ENCODE measurements around the gene EMILIN3. TPM values are rescaled to one million over a fixed set of nuclear protein-coding genes. Genes with fewer than 3 reads are reported as not detected.

EMILIN3 gene
- total RNA-seq, 2 experiments from 2014 or later: not detected

DNA sequence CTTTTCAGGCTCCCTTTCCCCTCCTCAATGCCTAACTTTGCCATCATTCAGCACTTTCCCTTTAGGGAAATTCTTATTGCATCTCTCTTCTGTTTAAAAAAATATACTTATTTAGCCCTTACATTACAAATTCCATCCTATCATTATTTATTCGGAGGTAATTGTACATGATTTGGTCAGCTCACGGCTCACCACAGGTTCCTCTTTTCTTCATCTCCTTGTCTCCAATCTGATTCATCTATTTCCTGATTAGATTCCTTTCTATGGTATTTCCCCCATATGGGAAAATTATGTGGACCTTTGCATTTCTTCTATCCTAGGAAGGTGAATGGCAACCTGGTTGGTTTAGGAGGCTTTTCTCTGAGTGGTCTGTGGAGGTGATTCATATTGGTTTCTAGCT is 12.9 kb upstream of the EMILIN3 start:
- Histone ChIP-seq H4K20me1 (ENCODE audit: insufficient read depth, low read length) (no peaks in the 10 kb centered on the region), H3K4me1 (ENCODE audit: insufficient read depth, low read length, poor library complexity, severe bottlenecking) (no peaks in the 10 kb centered on the region), H2AFZ (ENCODE audit: low read length) (no peak overlapping the region), H3K27ac (ENCODE audit: low read depth, low read length, poor library complexity, severe bottlenecking) (no peak overlapping the region), H3K36me3 (ENCODE audit: insufficient read depth, low read length) (no peaks in the 10 kb centered on the region), H3K79me2 (ENCODE audit: insufficient read depth, low read depth, low read length) (no peaks in the 10 kb centered on the region), H3K9me2 (ENCODE audit: insufficient read depth, low read length) (no peaks in the 10 kb centered on the region), H3K9me3 (ENCODE audit: low read length) (no peaks in the 10 kb centered on the region), H3K4me2 (ENCODE audit: low read length) (no peak overlapping the region), H3K4me3 (ENCODE audit: low read depth, low read length, poor library complexity, severe bottlenecking) (no peak overlapping the region)
- BruUV-seq (replicated peaks): no TSS peak
- POLR2A ChIA-PET: interaction anchor here (0.7 kb wide), 1 partner anchor 10 kb away, joined by 3 read pairs; no protein-coding TSS in a partner anchor
- CTCF ChIA-PET (ENCODE audit: unreplicated experiment): no interaction called here
- no peak for DNase-seq (ENCODE audit: low spot score)
- no peak for TF ChIP-seq EZH2phosphoT487 (IDR thresholded peaks at IDR 0.05; ENCODE audit: borderline replicate concordance, low read depth, low read length)
- TF ChIP-seq, protein P1, sequence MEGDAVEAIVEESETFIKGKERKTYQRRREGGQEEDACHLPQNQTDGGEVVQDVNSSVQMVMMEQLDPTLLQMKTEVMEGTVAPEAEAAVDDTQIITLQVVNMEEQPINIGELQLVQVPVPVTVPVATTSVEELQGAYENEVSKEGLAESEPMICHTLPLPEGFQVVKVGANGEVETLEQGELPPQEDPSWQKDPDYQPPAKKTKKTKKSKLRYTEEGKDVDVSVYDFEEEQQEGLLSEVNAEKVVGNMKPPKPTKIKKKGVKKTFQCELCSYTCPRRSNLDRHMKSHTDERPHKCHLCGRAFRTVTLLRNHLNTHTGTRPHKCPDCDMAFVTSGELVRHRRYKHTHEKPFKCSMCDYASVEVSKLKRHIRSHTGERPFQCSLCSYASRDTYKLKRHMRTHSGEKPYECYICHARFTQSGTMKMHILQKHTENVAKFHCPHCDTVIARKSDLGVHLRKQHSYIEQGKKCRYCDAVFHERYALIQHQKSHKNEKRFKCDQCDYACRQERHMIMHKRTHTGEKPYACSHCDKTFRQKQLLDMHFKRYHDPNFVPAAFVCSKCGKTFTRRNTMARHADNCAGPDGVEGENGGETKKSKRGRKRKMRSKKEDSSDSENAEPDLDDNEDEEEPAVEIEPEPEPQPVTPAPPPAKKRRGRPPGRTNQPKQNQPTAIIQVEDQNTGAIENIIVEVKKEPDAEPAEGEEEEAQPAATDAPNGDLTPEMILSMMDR (conservative IDR thresholded peaks at IDR 0.05; ENCODE audit: low read length): no peak
- intact Hi-C loops (cut with micrococcal nuclease; ENCODE audit: unreplicated experiment): no loop called here

DNA sequence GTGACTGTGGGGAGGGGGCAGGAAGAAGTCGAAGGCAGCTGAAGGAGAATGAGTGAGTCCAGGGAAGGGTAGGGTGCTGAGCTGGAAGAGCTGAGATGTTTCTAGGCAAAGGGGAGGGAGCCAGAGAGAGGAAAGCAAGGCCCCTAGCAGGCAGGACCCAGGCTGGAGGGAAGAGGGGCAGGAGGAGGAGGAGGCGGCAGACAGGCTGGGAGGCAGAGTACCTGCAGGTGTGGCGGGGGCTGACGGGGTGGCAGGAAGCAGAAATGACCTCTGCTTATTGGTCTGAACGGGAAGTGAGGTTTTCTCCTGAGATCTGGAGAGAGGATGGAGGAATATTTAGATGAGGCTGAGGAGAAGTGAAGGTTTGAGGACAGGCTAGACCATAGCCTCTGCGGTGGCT is 10.7 kb upstream of the EMILIN3 start:
- intact Hi-C loops (cut with micrococcal nuclease; ENCODE audit: unreplicated experiment): no loop called here

DNA sequence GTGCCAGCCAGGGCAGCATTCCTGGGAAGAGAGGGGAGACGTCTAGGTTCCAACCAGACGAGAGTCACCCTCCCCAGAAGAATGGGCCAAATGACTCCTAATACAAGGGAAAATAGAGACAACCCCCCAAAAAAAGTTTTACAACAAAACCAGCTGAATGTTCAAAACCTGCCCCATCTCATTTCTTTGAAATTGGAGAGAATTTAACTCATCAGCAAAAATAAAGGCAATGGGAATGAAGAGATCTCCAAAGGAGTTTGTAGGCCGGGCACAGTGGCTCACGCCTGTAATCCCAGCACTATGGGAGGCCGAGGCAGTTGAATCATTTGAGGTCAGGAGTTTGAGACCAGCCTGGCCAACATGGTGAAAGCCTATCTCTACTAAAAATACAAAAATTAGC is 9.7 kb upstream of the EMILIN3 start:
- TF ChIP-seq, protein P1 (conservative IDR thresholded peaks at IDR 0.05; ENCODE audit: low read length): no peak
- TF ChIP-seq EZH2phosphoT487 (IDR thresholded peaks at IDR 0.05; ENCODE audit: borderline replicate concordance, low read depth, low read length): no peak
- Histone ChIP-seq H3K9me3 (ENCODE audit: low read length) (no peaks in the 10 kb centered on the region), H3K4me2 (ENCODE audit: low read length) (no peak overlapping the region), H2AFZ (ENCODE audit: low read length) (no peak overlapping the region), H3K27ac (ENCODE audit: low read depth, low read length, poor library complexity, severe bottlenecking) (no peak overlapping the region), H3K4me3 (ENCODE audit: low read depth, low read length, poor library complexity, severe bottlenecking) (no peak overlapping the region), H3K79me2 (ENCODE audit: insufficient read depth, low read depth, low read length) (no peaks in the 10 kb centered on the region), H4K20me1 (ENCODE audit: insufficient read depth, low read length) (no peaks in the 10 kb centered on the region), H3K36me3 (ENCODE audit: insufficient read depth, low read length) (no peaks in the 10 kb centered on the region), H3K9me2 (ENCODE audit: insufficient read depth, low read length) (no peaks in the 10 kb centered on the region), H3K4me1 (ENCODE audit: insufficient read depth, low read length, poor library complexity, severe bottlenecking) (no peaks in the 10 kb centered on the region)
- ChIA-PET CTCF (ENCODE audit: unreplicated experiment) (no interaction called here), POLR2A (interaction anchor here (0.6 kb wide), 1 partner anchor 271 kb away, joined by 11 read pairs; no protein-coding TSS in a partner anchor)
- BruUV-seq (replicated peaks): no TSS peak
- DNase-seq (ENCODE audit: low spot score): no peak
- intact Hi-C loops (cut with micrococcal nuclease; ENCODE audit: unreplicated experiment): no loop called here

More for the DNA sequence above, 10.7 kb upstream of the EMILIN3 start:
- Histone ChIP-seq H4K20me1 (ENCODE audit: insufficient read depth, low read length) (no peaks in the 10 kb centered on the region), H3K4me3 (ENCODE audit: low read depth, low read length, poor library complexity, severe bottlenecking) (no peak overlapping the region), H2AFZ (ENCODE audit: low read length) (no peak overlapping the region), H3K4me2 (ENCODE audit: low read length) (no peak overlapping the region), H3K9me3 (ENCODE audit: low read length) (no peaks in the 10 kb centered on the region), H3K4me1 (ENCODE audit: insufficient read depth, low read length, poor library complexity, severe bottlenecking) (no peaks in the 10 kb centered on the region), H3K79me2 (ENCODE audit: insufficient read depth, low read depth, low read length) (no peaks in the 10 kb centered on the region), H3K27ac (ENCODE audit: low read depth, low read length, poor library complexity, severe bottlenecking) (no peak overlapping the region), H3K36me3 (ENCODE audit: insufficient read depth, low read length) (no peaks in the 10 kb centered on the region), H3K9me2 (ENCODE audit: insufficient read depth, low read length) (no peaks in the 10 kb centered on the region)
- ChIA-PET CTCF (ENCODE audit: unreplicated experiment) (no interaction called here), POLR2A (no interaction called here)
- TF ChIP-seq, protein P1 (conservative IDR thresholded peaks at IDR 0.05; ENCODE audit: low read length): no peak
- no peak for TF ChIP-seq EZH2phosphoT487 (IDR thresholded peaks at IDR 0.05; ENCODE audit: borderline replicate concordance, low read depth, low read length)
- no peak for DNase-seq (ENCODE audit: low spot score)
- no TSS peak for BruUV-seq (replicated peaks)
